GM21360 (cell line): ENCODE data around the gene SLC25A17.
"Not testable (repeated sequence)": the region's sequence is repeated elsewhere in the genome, so short reads cannot be mapped to it uniquely, and the experiment has no call there.

Source experiments
- ATAC-seq: cut with Tn5 transposase; IDR thresholded peaks from one replicate; pipeline ENCODE4 v1.9.1; 2021; ENCODE audit warnings: mild to moderate bottlenecking, moderate library complexity; ENCODE audit not compliant: unreplicated experiment

Gene SLC25A17

GRCh38 chr22:40819599-40820140 is 524 bp upstream of the SLC25A17 start:
- ATAC-seq, result no peak

GRCh38 chr22:40818192-40818746 is 877 bp downstream of the SLC25A17 start:
- no peak for ATAC-seq

- ATAC-seq, result no peak
Measured at GRCh38 chr22:40817737-40818136, 1.4 kb downstream of the SLC25A17 start.

GRCh38 chr22:40813912-40814315 is 5.2 kb downstream of the SLC25A17 start:
- no peak for ATAC-seq

GRCh38 chr22:40808018-40808841 is 10.9 kb downstream of the SLC25A17 start:
- ATAC-seq, result no peak

GRCh38 chr22:40806711-40807110 is 12.4 kb downstream of the SLC25A17 start:
- no peak for ATAC-seq

GRCh38 chr22:40805699-40806203 is 13.4 kb downstream of the SLC25A17 start:
- no peak for ATAC-seq

- no peak for ATAC-seq
Measured at GRCh38 chr22:40805239-40805638, 13.9 kb downstream of the SLC25A17 start.

GRCh38 chr22:40803321-40803720 is 15.8 kb downstream of the SLC25A17 start:
- no peak for ATAC-seq

- no peak for ATAC-seq
Measured at GRCh38 chr22:40799008-40799407, 20.1 kb downstream of the SLC25A17 start.

GRCh38 chr22:40797427-40797826 is 21.7 kb downstream of the SLC25A17 start:
- ATAC-seq, result no peak

GRCh38 chr22:40792451-40792850 is 26.7 kb downstream of the SLC25A17 start:
- ATAC-seq, result no peak

- ATAC-seq, result no peak
Measured at GRCh38 chr22:40791241-40791640, 27.9 kb downstream of the SLC25A17 start.

GRCh38 chr22:40789131-40789530 is 30.0 kb downstream of the SLC25A17 start:
- ATAC-seq, result no peak

- no peak for ATAC-seq
Measured at GRCh38 chr22:40782521-40782920, 36.6 kb downstream of the SLC25A17 start.

- ATAC-seq, result not testable (repeated sequence)
Measured at GRCh38 chr22:40781749-40782148, 37.4 kb downstream of the SLC25A17 start.

GRCh38 chr22:40769761-40770160 is 49.4 kb downstream of the SLC25A17 start:
- ATAC-seq, result no peak

GRCh38 chr22:40768206-40768605 is 50.9 kb downstream of the SLC25A17 start:
- no peak for ATAC-seq

GRCh38 chr22:40766956-40767355 is 52.2 kb downstream of the SLC25A17 start:
- ATAC-seq, result no peak

GRCh38 chr22:40764763-40765441 is 54.2 kb downstream of the SLC25A17 start:
- no peak for ATAC-seq

GRCh38 chr22:40759294-40759840 is 59.8 kb downstream of the SLC25A17 start:
- ATAC-seq, result no peak
